ENCODE results near the gene MED22.
"Not testable (repeated sequence)": the region's sequence is repeated elsewhere in the genome, so short reads cannot be mapped to it uniquely, and the experiment has no call there.

Gene MED22

GRCh38 chr9:133334161-133334560 lies 13.8 kb downstream of the MED22 start:
- no peak for DNase-seq

GRCh38 chr9:133333566-133333965 lies 14.4 kb downstream of the MED22 start:
- no peak for DNase-seq

DNA sequence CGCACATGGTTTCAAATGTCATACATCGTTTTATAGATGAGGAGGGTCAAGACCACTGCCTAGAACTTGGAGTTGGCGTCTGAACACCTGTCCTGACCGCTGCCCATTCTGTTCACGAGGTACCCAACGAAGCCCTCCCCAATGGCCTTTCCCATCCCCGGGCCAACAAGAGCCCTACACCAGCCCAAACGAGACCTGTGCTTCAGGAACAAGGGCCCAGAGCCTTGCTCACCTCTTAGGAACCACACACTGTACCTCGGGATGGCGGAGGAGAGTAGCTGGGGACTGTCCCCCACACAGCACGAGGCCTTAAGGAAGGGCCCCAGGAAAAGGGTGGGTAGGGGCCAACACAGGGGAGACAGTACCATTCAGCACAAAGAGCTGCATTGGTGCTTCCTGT lies 14.9 kb downstream of the MED22 start:
- DNase-seq, result no peak

- DNase-seq, result no peak
These were observed 15.6 kb downstream of the MED22 start for GRCh38 chr9:133332381-133332730.

DNA sequence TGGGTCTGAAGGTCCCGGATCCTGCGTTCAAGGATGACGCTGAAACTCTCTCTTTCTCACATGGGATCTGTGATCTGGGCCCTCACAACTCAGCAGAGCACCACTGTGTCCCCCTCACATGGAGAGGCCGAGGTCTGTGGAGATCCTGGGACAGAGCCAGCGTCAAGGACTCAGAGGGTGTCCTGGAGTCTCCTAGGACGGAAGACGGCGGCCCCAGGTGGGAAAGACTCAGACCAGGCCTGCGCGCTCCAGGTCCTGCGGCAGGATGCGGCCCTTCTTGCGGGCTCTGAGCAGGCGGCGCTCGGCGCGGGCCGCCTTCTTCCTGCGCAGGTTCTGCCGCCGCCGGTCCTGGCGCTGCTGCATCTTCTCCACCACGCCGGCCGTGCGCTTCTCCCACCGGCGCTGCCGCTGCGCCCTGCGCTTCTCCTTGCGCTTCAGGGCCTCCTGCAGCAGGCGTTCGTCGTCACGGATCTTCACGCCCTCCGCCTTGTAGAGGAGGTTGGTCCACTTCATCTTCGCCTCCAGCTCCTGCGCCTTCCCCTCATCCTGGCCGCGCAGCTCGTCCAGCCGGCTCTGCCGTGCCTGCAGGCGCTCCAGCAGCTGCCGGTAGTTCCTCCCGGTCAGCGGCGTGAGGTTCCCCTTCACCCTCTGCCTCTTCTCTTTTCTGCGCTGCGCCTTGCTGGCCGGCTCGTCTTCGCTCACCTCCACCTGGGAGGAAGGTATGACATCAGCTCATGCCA lies 16.1 kb downstream of the MED22 start:
- DNase-seq, result no peak

- DNase-seq, result no peak
These were observed 16.7 kb downstream of the MED22 start for GRCh38 chr9:133331221-133331620.

- DNase-seq, result not testable (repeated sequence)
These were observed 18.4 kb downstream of the MED22 start for GRCh38 chr9:133329306-133330156.

GRCh38 chr9:133327834-133328484 lies 20.0 kb downstream of the MED22 start:
- DNase-seq, result no peak

DNA sequence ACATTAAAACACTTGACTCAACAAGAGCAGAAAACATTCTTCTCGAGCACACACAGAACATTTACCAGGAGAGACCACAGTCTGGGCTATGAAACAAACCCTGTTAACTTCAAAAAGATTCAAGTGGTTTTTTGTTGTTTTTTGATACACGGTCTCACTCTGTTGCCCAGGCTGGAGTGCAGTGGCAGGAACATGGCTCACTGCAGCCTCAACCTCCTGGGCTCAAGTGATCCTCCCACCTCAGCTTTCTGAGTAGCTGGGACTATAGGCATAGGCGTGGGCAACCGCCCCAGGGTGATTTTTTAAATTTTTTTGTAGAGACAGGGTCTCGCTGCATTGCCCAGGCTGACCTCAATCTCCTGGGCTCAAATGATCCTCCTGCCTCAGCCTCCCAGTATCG lies 20.9 kb downstream of the MED22 start:
- not testable (repeated sequence) for DNase-seq

GRCh38 chr9:133323991-133324703 lies 23.8 kb downstream of the MED22 start:
- no peak for DNase-seq

- no peak for DNase-seq
These were observed 24.7 kb downstream of the MED22 start for GRCh38 chr9:133323211-133323610.

DNA sequence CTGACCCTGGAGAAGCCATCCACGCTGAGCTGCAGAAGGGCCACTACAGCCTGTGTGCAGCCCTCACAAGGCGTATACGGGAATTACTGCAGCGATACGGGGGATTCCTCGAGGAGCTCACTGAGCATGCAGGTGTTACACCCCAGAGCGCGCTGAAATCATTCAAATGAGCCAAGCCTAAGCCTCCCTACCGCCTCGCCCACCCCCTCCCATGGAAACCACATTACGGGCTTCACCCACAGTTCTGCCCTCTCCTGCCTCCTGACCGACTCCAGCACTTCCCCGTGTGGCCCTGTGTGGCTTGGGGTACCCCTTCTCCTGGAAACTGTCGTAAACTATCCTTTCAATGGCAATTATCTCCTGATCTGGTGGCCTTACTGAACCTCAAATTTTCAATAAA lies 25.2 kb downstream of the MED22 start:
- no peak for DNase-seq

DNA sequence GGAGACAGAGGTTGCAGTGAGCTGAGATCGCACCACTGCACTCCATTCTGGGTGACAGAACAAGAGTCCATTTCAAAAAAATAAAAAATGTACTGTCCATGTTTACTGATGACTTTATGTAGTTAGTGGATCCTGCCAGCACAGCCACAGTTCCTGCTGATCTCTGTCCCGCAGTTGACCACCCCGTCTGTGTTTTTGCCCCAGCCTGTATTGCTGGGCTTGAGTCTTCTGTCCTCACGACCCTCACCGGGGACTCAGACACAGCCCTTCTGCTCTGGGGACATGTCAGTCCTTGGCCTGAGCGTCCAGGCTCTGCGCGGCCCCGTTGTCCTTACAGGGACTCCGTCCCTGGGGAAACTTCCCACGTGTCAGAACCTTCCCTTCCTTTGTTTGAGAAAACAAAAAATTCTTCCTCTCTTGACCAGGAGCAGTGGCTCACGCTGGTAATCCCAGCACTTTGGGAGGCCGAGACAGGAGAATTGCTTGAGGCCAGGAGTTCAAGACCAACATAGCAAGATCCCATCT lies 26.5 kb downstream of the MED22 start:
- no peak for DNase-seq

DNA sequence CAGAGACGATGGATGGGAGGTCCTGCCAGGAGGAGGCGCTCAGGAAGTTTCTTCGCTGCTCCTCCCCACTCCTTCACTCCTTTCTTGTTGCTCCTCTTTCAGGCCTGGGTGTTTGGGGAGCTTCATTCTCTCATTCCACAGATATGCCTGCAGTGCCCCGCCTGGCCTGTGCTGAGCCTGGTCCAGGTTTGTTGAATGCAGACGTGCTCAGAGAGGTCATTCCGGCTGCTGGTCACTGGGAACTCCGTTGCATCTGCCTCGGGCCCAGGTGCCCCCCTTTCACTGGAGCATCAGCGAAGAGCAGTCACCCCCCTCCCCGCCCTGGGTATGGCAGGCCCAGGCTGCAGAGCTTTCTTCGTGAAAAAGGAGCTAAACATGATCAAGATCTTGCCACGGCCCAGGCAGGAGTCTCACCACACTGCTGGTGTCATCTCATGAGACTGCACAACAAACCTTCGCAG lies 27.5 kb downstream of the MED22 start:
- DNase-seq, result no peak

- DNase-seq, result not testable (repeated sequence)
These were observed 30.4 kb downstream of the MED22 start for GRCh38 chr9:133317551-133317950.

DNA sequence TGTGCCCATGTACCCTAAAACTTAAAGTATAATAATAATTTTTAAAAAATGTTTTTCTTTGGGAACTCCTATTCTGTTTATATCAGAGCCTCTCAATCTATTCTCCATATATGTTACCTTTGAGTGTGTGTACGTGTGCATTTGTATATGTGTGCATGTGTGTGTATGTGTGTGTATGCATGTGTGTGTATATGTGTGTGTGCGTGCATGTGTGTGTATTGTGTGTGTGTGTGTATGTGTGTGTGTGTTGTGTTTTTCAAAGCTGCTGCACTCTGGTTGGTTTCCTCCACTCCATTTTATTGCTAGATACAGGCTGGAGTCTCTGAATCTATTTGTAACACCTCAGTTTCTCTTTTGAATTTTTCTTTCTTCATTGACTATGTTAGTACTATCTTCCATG lies 31.9 kb downstream of the MED22 start:
- no peak for DNase-seq

DNA sequence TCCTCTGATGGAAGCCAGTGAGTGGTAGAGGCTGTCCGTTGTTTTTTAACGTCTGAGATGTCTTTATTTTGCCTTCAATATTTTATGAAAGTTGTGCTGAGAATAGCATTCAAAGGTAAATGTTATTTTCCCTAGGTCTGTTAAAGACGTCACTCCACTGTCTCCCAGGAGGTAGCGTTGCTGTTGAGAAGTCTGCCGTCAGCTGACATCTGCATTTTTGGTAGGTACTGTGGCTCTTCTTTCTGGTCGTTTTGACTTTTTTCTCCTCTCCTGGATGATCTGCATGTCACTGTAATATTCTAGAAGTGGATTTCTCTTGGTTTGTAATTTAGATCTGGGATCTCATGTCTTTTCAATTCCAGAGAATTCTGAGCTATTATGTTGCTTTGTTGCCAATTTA lies 38.3 kb downstream of the MED22 start:
- no peak for DNase-seq

DNA sequence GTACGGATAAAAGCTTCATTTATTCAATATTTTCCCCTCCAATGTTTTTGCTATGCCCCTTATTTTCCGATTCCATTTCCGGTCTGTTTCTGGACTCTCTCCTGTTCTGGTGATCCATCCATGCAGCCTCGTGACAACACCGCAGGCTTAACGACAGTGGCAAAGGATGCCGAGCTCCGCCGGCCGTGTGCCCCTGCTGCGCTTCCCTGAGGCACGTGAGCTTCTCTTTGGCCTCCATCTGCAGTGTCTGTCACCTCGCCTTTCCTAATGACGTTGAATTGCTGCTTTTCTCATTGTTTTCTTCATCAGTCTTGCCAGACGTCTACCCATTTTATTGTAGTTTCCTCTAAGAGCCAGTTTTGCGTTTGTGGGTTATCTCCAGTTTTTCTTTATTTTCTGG lies 40.6 kb downstream of the MED22 start:
- no peak for DNase-seq

- peak; percentile 12 for DNase-seq
These were observed 41.4 kb downstream of the MED22 start for GRCh38 chr9:133306242-133307204.

DNA sequence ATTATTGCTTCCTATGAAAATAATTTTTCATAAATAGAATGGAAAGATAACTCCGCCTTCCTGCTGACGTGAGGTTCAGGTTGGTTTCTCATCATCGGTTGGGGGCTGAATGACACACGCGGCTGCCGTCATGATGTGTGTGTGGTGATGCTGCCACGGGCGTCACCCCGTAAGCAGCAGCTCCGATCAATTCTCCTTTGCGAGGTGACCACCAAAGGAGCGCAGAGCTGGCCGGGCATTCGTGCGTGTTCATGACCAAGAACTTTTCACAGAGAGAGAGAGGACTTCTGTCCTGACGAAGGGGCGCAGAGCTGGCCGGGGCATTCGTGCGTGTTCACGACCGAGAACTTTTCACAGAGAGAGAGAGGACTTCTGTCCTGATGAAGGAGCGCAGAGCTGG lies 42.2 kb downstream of the MED22 start:
- no peak for DNase-seq
